GM18951 (cell line): ENCODE measurements around the gene SPOCK1.

Experiments used
- POLR2A ChIP-seq: IDR thresholded peaks from 4 replicates; pipeline ENCODE4 v1.6.1; 2011; ENCODE audit warnings: mild to moderate bottlenecking; ENCODE audit not compliant: insufficient read length, insufficient read depth; ENCODE audit errors: extremely low read depth
- in situ Hi-C: fragments of 300-500 bp; cut with MboI; formaldehyde crosslinking; loops from one replicate; pipeline ENCODE4 v1.12.0; 2022; ENCODE audit warnings: low sequenced_read_pairs, mixed read lengths, inconsistent platforms; ENCODE audit not compliant: unreplicated experiment

The SPOCK1 gene

GRCh38 chr5:137146402-137146890 lies 352.7 kb downstream of the SPOCK1 start:
- in situ Hi-C loops: no loop called here
- no peak for TF ChIP-seq POLR2A

DNA sequence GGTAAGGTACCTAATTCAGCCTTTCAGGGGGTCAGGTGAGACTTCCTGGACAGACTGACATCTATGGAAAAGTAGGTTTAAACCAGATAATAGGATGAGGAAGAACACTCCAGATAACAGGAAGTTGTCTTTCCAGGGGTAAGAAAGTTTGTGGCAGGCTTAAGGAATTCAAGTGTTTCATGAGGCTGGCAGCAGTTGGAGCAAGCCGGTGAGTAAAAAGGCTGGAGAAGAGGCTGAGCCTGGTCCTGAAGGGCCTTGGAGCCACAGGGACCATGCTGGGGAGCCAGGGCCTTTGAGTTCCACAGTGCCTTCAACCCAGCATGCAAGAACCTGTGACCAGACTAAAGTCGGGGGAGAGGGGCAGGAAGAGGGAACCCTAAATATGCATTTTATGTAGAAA lies 353.4 kb downstream of the SPOCK1 start:
- no peak for TF ChIP-seq POLR2A
- in situ Hi-C loops: no loop called here

DNA sequence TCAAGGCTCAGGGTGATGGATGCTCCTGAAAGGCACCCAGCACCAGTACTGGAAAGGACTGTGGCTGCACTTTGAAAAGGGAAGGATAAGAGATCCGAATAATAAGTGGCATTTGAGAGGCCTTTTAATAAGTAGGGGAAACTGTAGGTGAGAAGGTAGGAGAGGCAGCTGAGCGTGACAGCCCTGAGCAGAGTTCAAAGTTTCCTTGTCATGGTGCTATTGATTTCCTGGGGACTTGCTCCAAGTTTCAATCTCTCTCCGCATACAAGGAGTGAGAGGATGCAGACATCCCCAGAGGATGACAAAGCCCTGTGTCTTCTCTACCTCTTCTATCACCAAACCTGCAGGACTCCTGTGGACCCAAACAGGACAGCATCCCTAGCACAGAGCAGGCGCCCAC lies 354.5 kb downstream of the SPOCK1 start:
- TF ChIP-seq POLR2A: no peak
- in situ Hi-C loops: no loop called here

DNA sequence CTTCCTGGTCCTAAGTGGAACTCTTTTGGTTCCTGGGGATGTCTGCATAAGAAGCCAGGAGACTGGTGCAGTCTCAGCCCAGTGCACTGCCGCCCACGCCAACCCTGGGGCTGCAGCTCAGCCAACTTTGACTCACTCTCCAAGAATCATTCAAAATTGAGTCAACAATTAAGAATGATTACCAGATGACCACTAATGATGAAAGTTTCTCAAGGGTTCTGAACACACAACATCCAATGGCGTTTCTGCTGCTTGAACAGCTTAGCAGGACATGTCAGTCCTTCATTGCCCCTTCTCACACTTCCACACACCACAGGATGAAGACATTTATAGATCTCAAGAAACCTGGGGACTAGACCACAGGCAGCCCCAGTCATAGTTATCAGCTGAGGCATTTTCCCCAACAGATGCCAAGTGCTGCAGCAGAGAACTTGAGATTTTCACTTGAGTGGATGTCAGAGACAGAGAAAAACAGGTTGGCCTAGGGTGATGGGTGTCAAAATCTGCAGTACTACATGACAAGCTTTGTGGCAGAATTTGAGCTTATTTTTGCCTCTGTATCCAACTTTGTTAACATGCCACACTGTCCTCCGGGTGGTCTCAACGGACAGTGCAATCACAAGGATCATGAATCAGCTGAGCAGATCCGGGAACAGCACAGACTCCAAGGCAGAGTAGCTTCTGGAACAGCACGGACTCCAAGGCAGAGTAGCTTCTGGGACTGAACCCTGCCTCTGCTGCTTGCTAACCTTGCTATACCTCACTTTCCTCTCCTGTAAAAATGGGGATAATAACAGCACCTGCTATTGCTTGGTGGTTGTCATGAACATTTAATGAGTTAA lies 356.1 kb downstream of the SPOCK1 start:
- in situ Hi-C loops: no loop called here
- TF ChIP-seq POLR2A: no peak

DNA sequence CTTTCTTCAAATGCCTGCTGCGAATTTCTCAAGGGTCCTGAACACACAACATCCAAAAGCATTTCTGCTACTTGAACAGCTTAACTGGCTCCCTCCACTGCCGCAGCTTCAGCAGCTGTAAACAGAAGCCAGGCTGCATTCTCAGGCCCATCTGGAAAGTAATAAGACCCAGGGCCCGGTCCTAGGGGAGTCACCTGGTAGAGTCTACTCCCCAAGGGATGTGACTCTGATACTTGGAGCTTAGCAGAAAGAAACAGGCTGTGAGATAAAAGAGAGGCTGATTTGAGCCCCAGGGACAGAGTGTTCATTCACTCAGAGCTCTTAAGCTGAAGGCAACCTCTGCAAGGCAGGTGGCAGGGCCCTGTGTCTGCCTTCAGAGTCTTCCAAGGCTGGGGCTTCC lies 356.8 kb downstream of the SPOCK1 start:
- in situ Hi-C loops: no loop called here
- TF ChIP-seq POLR2A: no peak

DNA sequence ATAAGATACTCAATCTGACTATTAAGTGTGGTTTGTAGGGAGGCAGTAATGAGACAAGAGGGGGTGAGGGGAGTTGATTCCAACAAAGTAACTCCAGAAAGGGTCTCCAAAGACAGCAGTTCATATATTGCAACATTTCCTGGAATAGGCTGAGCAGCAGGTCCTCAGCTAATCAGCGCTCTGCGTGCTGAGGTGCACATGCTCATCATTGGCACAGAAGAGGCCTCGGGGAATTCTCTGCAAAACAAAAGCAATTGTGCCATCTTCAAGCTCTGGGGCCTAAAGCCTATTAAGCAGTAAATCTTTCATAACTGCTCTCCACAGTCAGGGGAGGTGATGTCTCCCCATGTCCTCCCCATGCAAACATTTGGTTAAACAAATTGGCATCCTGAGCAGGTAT lies 357.3 kb downstream of the SPOCK1 start:
- no peak for TF ChIP-seq POLR2A
- in situ Hi-C loops: no loop called here

DNA sequence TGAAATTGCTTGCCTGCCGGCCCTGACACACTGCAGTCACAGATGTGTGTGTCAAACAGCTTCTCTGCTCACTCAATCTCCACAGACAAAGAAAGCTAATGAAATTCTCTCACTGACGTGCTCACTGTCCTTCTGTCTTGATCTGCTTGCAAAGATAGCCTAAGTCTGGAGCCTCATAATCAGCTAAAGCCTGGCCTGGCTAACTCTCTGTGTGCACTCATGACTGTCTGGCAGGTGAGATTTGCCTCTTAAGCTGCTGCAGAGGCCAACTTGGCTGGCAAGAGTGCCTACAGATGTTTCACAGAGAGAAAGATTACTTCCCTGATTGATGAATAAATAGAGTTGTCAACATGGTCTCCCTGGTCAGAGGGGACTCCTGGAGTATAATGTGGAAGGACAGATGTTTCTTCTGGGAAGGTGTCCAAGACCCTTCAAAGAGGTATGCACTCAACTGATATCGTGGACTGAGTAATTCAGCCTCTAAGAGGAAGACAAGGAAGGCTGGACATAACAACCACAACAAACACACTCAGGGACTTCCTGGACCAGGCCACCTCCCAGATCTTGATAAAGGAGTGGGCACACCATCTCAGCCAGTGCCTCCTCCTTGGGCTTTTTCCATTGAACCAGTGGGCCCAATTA lies 362.0 kb downstream of the SPOCK1 start:
- in situ Hi-C loops: no loop called here
- no peak for TF ChIP-seq POLR2A

- in situ Hi-C loops: no loop called here
- no peak for TF ChIP-seq POLR2A
These were observed 364.1 kb downstream of the SPOCK1 start for GRCh38 chr5:137134920-137135532.

GRCh38 chr5:137129886-137130680 lies 369.0 kb downstream of the SPOCK1 start:
- TF ChIP-seq POLR2A: no peak
- in situ Hi-C loops: no loop called here

- no peak for TF ChIP-seq POLR2A
- in situ Hi-C loops: no loop called here
These were observed 371.1 kb downstream of the SPOCK1 start for GRCh38 chr5:137128012-137128411.

GRCh38 chr5:137126829-137127228 lies 372.3 kb downstream of the SPOCK1 start:
- in situ Hi-C loops: no loop called here

DNA sequence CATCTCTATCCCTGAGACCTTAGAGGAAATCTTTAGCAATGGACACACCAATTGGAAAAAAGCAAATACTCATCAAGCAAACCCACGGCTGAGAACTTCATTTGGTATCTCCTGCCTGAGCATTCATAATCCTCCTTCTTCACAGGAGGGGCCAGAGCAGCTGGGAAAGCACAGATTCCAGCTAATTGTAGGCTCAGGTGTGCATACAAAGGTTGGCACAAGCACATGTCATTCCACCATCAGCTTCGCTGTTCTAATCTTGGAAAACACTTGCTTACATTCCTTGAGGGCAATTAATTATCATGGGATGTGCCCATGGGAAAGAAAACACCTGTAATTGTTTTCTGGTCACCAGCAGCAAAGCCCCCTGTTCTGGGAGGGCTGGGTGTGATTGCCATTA lies 376.6 kb downstream of the SPOCK1 start:
- in situ Hi-C loops: no loop called here
- TF ChIP-seq POLR2A: no peak

More at GRCh38 chr5:137126829-137127228, 372.3 kb downstream of the SPOCK1 start:
- TF ChIP-seq POLR2A: no peak

DNA sequence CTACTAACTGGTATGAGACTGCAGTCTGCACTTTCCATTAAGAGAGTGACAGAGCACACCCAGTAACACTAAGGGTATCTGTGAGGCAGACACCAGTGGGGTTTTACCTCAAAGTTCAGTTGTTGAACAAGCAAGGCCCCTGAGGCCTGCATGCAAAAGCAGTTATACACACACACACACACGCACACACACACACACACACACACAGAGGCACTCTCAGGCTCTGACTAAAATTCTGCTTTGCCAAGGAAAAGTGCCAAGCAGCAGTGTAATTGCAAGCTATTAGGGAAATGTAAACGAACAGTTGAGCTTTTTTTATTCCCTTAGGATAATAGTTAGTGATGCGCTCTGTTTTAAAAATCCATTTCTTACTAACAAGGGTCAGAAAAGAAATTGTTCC lies 377.1 kb downstream of the SPOCK1 start:
- in situ Hi-C loops: no loop called here
- no peak for TF ChIP-seq POLR2A
